A549 treated with Mapracorat at 1 μM for 4 hours (cell line): ENCODE results near the gene IL1RL2. TPM values are rescaled to one million over a fixed set of nuclear protein-coding genes. Genes with fewer than 3 reads are reported as not detected.

Source experiments
- total RNA-seq: library from RNA; stranded (reverse); fragments of 200-300 nt; extraction: Qiagen RNA extraction; gene quantifications from 5 replicates; pipeline ENCODE4 v1.2.3, GENCODE V29; 2022

The IL1RL2 gene
- 0.07 TPM in 1 of 5 replicates, not detected in the others for total RNA-seq

GRCh38 chr2:102186791-102187495 lies at the start of gene IL1RL2:
Gene IL1RL2, plus strand, starts transcription at chr2:102187023. Its CDS starts 845 bp downstream, at chr2:102187868.

DNA sequence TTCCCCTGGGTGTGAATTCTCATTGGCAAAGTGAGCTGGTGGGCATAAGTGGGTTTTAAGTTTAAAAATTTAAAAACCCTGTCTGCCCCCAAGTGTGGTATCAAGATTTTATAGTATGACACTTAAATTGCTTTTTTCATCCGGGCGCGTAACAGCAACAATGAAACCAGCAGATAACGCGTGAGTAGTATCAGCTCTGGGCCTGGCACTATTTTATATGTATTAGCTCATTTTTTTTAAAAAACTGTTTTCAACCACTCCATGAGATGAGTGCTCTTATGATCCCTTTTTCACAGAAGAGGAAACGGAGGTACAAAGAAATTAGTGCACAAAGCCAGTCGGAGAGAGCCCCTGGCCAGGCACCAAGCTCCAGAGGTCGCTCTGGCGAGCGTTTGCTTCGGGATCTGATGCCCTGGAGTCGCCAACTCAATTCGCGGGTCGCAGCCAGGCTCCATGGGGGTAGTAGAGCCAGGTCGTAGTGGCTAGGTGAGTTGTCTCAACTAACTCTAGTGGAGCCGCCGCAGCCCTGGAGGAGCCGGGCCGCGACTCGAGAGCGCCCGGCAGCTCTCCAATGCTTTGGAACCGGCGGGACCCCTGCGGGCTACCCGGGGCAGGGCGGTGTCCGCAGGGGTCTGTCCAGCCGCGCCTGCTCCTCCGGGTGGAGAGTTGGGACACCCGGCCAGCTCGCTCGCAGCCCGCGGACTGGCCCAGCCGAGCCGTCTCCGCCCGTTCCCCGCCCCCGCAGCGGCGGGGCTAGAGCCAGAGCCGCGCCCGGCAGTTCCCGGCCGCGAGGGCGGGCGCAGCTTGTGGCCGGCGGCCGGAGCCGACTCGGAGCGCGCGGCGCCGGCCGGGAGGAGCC lies 44.6 kb upstream of the IL1RL2 start, which contains the start of gene IL1R1:
TSS of gene IL1R1 (plus strand) at position 777 of the 859 bp plus-strand sequence. CDS start 14,979 bp downstream, outside the sequence.

Other genes starting within 250 kb of the IL1RL2 start
- 0.85 to 1.9 TPM (median 1.2 TPM) in 5 replicates for gene IL1R2, start 195.1 kb upstream of the IL1RL2 start, total RNA-seq
- 35.9 to 52.2 TPM (median 43.5 TPM) in 5 replicates for gene IL1R1, start 44.3 kb upstream of the IL1RL2 start, total RNA-seq
- 0.77 to 1.6 TPM (median 1.1 TPM) in 5 replicates for gene IL1RL1, start 124.5 kb downstream of the IL1RL2 start, total RNA-seq
- gene IL18R1, start 168.8 kb downstream of the IL1RL2 start, total RNA-seq: 1.0 to 1.5 TPM (median 1.3 TPM) in 5 replicates
- gene IL18RAP, start 236.1 kb downstream of the IL1RL2 start, total RNA-seq: 0.11 to 0.15 TPM in 2 of 5 replicates, not detected in the others